SU-DHL-6 (cell line): ENCODE measurements around the gene PCK2.

Experiments used
- EZH2phosphoT487 ChIP-seq: fragments of 200-600 bp; sonication (generic), shearing (Covaris generic); conservative IDR thresholded peaks from 2 replicates; pipeline ENCODE4 v1.6.1; 2018; ENCODE audit warnings: mild to moderate bottlenecking, antibody characterized with exemption, low read length, moderate library complexity, mixed read lengths
- TF ChIP-seq, protein P1 (sequence below): fragments of 200-600 bp; sonication (generic); IDR thresholded peaks from one replicate; pipeline ENCODE4 v1.5.1; 2017; ENCODE audit warnings: antibody characterized with exemption, mild to moderate bottlenecking, low read length, moderate library complexity; ENCODE audit not compliant: insufficient read depth, poor library complexity, severe bottlenecking

DNA sequence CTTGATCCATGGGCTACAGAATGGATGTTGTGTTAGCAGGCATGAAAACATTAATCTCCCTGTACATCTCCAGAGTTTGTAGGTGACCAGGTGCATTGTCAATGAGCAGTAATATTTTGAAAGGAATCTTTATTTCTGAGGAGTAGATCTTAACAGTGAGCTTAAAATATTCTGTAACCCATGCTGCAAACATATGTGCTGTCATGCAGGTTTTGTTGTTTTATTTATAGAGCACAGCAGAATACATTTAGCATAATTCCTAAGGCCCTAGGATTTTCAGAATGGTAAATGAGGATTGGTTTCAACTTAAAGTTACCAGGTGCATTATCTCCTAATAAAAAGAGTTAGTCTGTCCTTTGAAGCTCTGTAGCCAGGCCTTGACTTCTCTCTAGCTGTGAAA is 32.8 kb downstream of the PCK2 start:
- TF ChIP-seq, protein P1, sequence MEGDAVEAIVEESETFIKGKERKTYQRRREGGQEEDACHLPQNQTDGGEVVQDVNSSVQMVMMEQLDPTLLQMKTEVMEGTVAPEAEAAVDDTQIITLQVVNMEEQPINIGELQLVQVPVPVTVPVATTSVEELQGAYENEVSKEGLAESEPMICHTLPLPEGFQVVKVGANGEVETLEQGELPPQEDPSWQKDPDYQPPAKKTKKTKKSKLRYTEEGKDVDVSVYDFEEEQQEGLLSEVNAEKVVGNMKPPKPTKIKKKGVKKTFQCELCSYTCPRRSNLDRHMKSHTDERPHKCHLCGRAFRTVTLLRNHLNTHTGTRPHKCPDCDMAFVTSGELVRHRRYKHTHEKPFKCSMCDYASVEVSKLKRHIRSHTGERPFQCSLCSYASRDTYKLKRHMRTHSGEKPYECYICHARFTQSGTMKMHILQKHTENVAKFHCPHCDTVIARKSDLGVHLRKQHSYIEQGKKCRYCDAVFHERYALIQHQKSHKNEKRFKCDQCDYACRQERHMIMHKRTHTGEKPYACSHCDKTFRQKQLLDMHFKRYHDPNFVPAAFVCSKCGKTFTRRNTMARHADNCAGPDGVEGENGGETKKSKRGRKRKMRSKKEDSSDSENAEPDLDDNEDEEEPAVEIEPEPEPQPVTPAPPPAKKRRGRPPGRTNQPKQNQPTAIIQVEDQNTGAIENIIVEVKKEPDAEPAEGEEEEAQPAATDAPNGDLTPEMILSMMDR, result no peak
- no peak for TF ChIP-seq EZH2phosphoT487
